Measurements from ENCODE around the gene LARP4.
A peak's percentile ranks its signal among the peaks of the same experiment; 100 is the strongest.
"Not testable (repeated sequence)": the region's sequence is repeated elsewhere in the genome, so short reads cannot be mapped to it uniquely, and the experiment has no call there.

The LARP4 gene

GRCh38 chr12:50482571-50482970, 81.9 kb downstream of the LARP4 start:
- DNase-seq (ENCODE audit: low read depth in 2 of 2) = no peak

GRCh38 chr12:50483488-50483887, 82.8 kb downstream of the LARP4 start:
- no peak for DNase-seq (ENCODE audit: low read depth in 2 of 2)

- DNase-seq (ENCODE audit: low read depth in 2 of 2) = no peak
Measured at GRCh38 chr12:50488801-50489200, 88.1 kb downstream of the LARP4 start.

DNA sequence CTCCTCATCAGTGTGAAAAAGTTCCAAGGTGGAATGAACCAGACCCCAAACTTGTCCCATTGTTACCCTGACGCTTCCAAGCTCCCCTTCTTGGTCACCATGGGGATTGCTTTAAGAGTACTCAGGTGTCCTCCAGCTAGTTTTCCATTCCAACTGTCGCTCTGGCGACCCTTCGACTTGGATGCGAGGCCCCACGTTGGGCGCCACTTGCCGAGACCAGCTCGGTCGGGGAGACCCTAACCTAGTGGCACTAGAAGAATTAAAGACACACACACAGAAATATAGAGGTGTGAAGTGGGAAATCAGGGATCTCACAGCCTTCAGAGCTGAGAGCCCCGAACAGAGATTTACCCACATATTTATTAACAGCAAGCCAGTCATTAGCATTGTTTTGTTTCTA, 97.4 kb downstream of the LARP4 start:
- not testable (repeated sequence) for DNase-seq (ENCODE audit: low read depth in 2 of 2)

GRCh38 chr12:50504798-50505674, 104.4 kb downstream of the LARP4 start, which contains the start of gene DIP2B:
Gene DIP2B (plus strand): TSS chr12:50504985. CDS start chr12:50505141, 156 bp downstream.
- peak; percentile 91 to 92 for DNase-seq (ENCODE audit: low read depth in 2 of 2)

- DNase-seq (ENCODE audit: low read depth in 2 of 2) = no peak
Measured at GRCh38 chr12:50505675-50506530, 105.2 kb downstream of the LARP4 start.

DNA sequence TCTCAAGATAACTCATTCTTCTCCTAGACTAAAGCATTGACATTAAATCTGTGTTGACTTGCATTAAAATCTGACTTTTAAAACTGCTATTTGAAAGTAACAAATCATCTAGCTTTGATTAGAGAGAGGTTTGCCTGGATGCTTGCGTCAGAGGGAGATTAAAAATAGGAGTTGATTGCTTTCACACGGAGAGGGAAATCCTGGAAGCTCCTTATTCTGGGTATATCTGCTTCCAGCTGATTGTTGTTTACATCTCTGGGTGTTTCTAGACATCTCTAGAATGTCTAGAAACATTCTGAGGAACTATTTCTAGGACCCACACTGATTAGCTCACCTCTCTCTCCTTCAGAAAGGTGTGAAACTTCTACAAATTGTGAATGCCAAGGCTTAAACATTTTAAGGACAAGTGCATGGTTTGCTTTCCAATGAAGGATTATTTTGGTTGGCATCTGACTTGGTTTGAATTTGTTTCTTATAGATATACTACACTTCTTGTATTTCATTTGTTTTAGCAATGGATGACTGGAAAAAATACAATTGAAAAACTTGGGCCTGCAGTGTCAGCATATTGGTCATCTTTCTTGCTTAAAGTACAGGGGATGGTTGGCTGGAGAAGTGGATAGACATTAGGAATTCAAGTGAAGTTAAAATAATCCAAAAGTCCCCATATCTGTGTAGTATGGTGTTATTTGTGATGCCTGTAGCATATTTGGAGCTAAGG, 106.2 kb downstream of the LARP4 start:
- no peak for DNase-seq (ENCODE audit: low read depth in 2 of 2)

- DNase-seq (ENCODE audit: low read depth in 2 of 2) = no peak
Measured at GRCh38 chr12:50507474-50507838, 106.8 kb downstream of the LARP4 start.

DNA sequence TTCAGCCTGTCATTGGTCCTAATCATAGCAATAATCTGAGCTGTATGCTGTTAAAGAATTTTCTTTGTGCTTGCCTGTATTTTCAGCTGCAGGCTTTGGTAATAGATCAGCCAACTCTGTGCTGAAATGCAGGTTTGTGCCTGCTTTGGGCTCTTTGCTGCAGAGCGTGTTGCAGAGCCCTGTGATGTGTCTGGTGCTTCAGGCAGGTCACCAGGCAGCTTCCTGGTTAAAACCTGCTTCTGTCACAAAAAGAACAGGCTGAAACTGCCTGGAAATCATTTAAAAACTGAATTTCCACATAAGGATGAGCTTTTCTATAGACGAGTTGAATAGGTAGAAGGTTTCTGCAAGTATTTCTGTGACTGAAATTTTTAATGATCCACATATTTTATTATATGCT, 107.2 kb downstream of the LARP4 start:
- no peak for DNase-seq (ENCODE audit: low read depth in 2 of 2)

DNA sequence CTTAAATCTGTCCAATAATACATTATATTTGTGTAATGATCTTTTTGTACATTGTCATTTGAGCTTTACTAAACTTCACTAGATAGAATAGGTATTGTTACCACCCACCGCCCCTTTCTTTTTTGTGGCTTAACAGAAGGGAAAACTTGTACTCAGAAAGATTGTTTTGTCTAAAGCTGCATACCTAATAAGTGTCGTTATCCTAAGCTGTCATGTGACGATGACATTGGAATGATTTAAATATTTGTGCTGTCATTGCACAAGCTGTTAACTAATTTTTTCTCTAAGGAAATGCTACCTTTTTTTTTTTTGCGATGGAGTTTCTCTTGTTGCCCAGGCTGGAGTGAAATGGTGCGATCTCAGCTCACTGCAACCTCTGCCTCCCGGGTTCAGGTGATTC, 107.7 kb downstream of the LARP4 start:
- no peak for DNase-seq (ENCODE audit: low read depth in 2 of 2)

DNA sequence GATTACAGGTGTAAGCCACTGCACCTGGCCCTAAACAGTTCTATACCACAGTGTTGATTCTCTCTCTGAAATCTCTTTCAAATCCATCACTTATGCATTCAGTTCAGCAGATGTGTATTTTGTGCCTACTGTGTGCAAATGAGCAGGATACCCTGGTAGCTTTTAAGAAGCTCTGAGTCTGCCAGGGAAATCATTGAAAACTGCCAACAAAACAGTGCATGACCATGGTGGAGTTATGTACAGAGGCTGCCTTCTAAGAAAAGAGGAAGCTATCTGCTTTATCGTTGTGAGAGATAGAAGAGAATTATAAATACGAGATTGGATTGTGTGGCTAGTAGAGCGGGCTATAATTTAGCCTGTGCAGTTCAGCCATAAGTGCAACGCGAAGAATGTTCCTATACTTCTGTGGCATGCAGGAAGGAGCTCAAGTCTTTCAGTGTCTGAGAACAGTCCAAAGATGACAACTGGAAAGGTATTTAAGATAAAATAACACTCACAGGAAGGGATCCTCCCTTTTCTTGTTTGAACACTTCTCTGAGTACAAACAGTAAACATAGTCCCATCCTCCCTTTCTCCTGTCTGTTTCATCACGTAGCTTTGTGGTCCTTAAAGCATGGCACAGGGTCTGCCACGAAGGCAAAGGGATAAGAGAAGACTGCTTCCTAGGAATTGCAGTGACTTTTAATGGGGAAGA, 108.4 kb downstream of the LARP4 start:
- no peak for DNase-seq (ENCODE audit: low read depth in 2 of 2)

DNA sequence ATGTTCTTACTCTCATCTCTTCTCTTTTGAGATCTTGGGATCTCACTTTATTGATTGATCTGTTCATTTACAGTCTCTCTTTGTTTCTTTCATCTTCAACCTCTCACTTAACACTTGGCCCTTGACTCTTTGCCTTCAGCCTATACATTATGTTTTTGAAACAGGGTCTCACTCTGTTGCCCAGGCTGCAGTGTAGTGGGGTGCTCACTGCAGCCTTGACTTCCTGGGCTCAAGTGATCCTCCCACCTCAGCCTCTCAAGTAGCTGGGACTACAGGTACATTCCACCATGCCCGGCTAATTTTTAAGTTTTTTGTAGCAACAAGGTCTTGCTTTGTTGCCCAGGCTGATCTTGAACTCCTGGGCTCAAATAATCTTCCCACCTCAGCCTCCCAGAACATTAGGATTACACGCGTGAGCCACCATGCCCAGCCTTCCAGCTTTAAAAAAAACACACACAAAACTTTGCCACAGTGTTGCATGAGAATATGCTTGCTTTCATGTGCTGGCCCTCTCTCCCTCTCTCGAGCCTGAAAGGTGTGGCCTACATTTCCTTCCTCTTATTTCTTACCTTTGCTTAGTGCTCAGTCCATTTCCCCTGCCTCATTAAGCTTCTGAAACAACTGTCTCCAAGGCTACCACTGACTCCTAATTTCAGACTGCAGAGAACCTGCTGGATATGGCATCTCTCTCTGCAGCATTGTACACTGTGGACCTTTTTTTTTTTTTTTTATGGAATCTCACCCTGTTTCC, 114.0 kb downstream of the LARP4 start:
- DNase-seq (ENCODE audit: low read depth in 2 of 2) = no peak

DNA sequence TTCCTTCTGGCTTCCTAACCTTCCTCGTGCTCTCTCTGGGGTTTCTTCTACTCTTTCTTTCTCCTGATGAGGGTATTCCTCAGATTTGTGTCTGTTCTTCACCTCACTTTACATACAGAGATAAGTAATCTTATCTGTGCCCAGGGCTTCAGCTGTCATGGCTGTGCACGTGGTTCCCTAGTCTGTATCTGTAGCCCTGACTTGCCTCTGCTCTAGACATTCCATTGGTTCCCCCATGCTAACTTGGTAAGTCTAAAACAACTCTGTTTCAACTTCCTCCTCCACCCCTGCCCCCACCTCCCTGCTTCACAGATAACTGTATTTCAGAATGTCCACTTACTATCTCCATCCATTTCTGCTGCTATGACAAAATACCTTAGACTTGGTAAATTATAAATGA, 114.9 kb downstream of the LARP4 start:
- no peak for DNase-seq (ENCODE audit: low read depth in 2 of 2)

DNA sequence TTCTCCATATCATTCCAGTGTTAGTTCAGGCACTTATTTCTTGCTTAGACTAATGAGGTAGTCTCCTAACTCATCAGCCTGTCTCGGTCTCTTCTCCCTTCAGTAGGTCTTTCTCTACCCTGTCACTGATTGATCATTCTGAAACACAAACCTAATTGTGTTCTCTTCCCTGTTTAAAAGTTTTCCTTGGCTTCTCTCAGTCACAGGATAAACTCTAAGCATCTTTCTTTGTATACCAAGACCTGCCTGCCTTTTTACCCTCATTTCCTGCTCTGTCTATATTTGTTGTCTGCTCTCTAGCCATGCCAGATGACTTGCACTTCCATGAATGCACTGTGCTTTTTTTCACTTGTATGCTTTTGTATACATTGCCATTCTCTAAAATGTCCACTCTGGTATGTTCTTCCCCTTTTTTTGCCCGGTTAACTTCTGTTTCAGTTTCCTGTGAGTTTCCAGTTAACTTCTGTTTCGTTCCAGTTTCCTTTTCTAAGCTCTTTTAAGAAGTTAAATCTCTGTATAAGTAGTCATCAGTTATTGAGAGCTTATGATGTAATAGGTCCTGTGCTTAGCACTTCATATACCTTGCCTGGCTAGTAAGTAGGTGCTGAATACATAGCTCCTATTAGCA, 116.8 kb downstream of the LARP4 start:
- DNase-seq (ENCODE audit: low read depth in 2 of 2) = no peak

GRCh38 chr12:50518090-50518489, 117.4 kb downstream of the LARP4 start:
- DNase-seq (ENCODE audit: low read depth in 2 of 2) = no peak

DNA sequence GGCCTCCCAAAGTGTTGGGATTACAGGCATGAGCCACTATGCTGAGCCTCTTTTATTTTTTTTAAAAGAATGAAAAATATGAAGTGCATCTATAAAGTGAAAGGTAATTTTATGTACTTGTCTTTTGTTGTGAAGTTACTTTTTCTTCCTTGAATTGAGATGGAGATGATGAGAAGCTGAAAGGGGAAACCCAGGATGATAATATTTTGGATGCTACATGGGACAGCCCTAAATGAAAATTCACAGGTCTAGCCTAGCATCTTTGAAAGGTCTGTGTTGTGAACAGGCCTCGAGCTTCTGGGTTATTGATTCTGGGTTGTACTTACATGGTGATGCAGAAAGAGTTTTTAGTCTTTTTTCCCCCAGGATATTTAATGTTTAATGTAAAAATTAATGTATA, 118.7 kb downstream of the LARP4 start:
- no peak for DNase-seq (ENCODE audit: low read depth in 2 of 2)

GRCh38 chr12:50520416-50521207, 119.9 kb downstream of the LARP4 start:
- no peak for DNase-seq (ENCODE audit: low read depth in 2 of 2)

DNA sequence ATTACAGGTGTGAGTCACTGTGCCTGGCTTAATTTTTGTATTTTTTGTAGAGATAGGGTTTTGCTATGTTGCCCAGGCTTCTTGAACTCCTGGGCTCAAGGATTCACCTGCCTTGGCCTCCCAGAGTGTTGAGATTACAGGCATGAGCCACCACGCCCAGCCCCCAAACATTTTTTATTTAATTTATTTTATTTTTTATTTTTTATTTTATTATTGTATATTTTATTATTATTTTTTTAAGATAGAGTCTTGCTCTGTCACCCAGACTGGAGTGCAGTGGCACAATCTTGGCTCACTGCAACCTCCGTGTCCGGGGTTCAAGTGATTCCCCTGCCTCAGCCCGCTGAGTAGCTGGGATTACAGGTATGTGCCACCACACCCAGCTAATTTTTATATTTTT, 121.1 kb downstream of the LARP4 start:
- DNase-seq (ENCODE audit: low read depth in 2 of 2) = not testable (repeated sequence)

DNA sequence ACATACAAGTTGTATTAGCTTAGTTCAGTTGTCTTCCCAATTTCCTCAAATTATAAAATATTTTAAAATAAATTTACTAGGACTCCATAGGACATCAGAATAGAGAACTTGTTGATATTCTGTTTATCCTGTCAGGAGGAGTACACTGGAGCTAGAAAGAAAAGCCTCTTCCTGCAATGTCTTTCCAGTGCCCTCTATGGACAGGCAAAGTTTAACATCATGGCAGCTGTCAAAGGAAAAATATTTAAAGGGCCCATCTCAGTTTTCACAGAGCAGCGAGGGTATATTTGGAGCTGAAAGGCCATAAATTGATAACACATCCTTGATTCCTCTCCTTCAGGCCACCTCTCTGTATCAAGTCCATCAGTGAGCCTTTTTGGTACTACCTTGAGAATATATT, 123.1 kb downstream of the LARP4 start:
- DNase-seq (ENCODE audit: low read depth in 2 of 2) = no peak

- DNase-seq (ENCODE audit: low read depth in 2 of 2) = no peak
Measured at GRCh38 chr12:50524621-50525020, 123.9 kb downstream of the LARP4 start.
